IMR-90 (cell line): ENCODE results near the gene SERPINB5. TPM values are rescaled to one million over a fixed set of nuclear protein-coding genes. Genes with fewer than 3 reads are reported as not detected.

Source experiments
- ATAC-seq: fragments of 200-7000 bp; cut with Tn5 transposase; 2 replicates; pipeline ENCODE4 v1.9.1; 2020; ENCODE audit warnings: low read depth, mild to moderate bottlenecking, moderate library complexity
- Bru-seq: library from RNA; stranded (reverse); fragments of 400-500 nt; gene quantifications from one replicate; lab custom pipeline; 2021; lab: Mats Ljungman, UMichigan
- BruChase-seq, 2 experiments: library from RNA; stranded (reverse); fragments of 400-500 nt; gene quantifications; one replicate each; lab custom pipeline; 2021; lab: Mats Ljungman, UMichigan
- BruUV-seq: library from RNA; stranded (reverse); fragments of 400-500 nt; replicated peaks from 2 replicates; lab custom pipeline; 2021; lab: Mats Ljungman, UMichigan
- CTCF ChIA-PET: fragments of 300-600 bp; formaldehyde crosslinking; extraction: SDS; loops from one replicate; lab custom pipeline; 2021; ENCODE audit warnings: antibody characterized with exemption; lab: Yijun Ruan, JAX
- POLR2A ChIA-PET: fragments of 300-600 bp; sonication (Branson Sonifier 250); formaldehyde crosslinking; loops from one replicate; lab custom pipeline; 2022; ENCODE audit warnings: antibody characterized with exemption; ENCODE audit not compliant: unreplicated experiment; lab: Charles Lee
- DNase-seq: peaks from one replicate; pipeline ENCODE4 v3.0.0; 2013
- H2AFZ ChIP-seq: replicated peaks from 2 replicates; pipeline ENCODE3; 2013; ENCODE audit warnings: low read length, mild to moderate bottlenecking; ENCODE audit not compliant: poor library complexity
- H2AK5ac ChIP-seq: 2 replicates; pipeline ENCODE4 v1.6.1; 2013; ENCODE audit warnings: low read depth, low read length, inconsistent platforms
- H2AK9ac ChIP-seq: replicated peaks from 2 replicates; pipeline ENCODE3; 2013; ENCODE audit warnings: mild to moderate bottlenecking, low read depth, low read length, moderate library complexity; ENCODE audit not compliant: poor library complexity
- H2BK120ac ChIP-seq: 2 replicates; pipeline ENCODE4 v1.6.1; 2013; ENCODE audit warnings: low read depth, low read length, inconsistent platforms
- H2BK15ac ChIP-seq: 3 replicates; pipeline ENCODE4 v1.6.1; 2013; ENCODE audit warnings: low read depth, low read length, inconsistent platforms
- H2BK20ac ChIP-seq: 2 replicates; pipeline ENCODE4 v1.6.1; 2013; ENCODE audit warnings: low read depth, mild to moderate bottlenecking, inconsistent platforms, low read length, moderate library complexity
- H2BK5ac ChIP-seq: 2 replicates; pipeline ENCODE4 v1.6.1; 2013; ENCODE audit warnings: mild to moderate bottlenecking, low read depth, low read length, inconsistent platforms; ENCODE audit not compliant: poor library complexity, severe bottlenecking
- H3K14ac ChIP-seq: replicated peaks from 2 replicates; pipeline ENCODE4 v1.6.1; 2013; ENCODE audit warnings: low read depth, low read length, inconsistent platforms
- H3K18ac ChIP-seq: 2 replicates; pipeline ENCODE4 v1.6.1; 2013; ENCODE audit warnings: low read depth, low read length, control low read depth
- H3K23ac ChIP-seq: 2 replicates; pipeline ENCODE4 v1.6.1; 2013; ENCODE audit warnings: low read depth, low read length, inconsistent platforms
- H3K27ac ChIP-seq: 2 replicates; pipeline ENCODE4 v1.5.1; 2013; ENCODE audit warnings: mild to moderate bottlenecking, control low read depth, low read length; ENCODE audit not compliant: insufficient read depth
- H3K27me3 ChIP-seq: 2 replicates; pipeline ENCODE4 v1.6.1; 2013; ENCODE audit warnings: low read length; ENCODE audit not compliant: control insufficient read depth, insufficient read depth
- H3K36me3 ChIP-seq: 2 replicates; pipeline ENCODE4 v1.6.1; 2013; ENCODE audit warnings: low read length, mixed read lengths; ENCODE audit not compliant: control insufficient read depth, insufficient read depth
- H3K4ac ChIP-seq: 2 replicates; pipeline ENCODE4 v1.6.1; 2013; ENCODE audit warnings: low read depth, low read length, inconsistent platforms
- H3K4me1 ChIP-seq: 2 replicates; pipeline ENCODE4 v1.6.1; 2013; ENCODE audit warnings: low read length, mixed read lengths; ENCODE audit not compliant: control insufficient read depth, insufficient read depth
- H3K4me2 ChIP-seq: 2 replicates; pipeline ENCODE4 v1.6.1; 2013; ENCODE audit warnings: low read depth, mild to moderate bottlenecking, control low read depth, low read length, moderate library complexity
- H3K4me3 ChIP-seq: 2 replicates; pipeline ENCODE4 v1.5.1; 2013; ENCODE audit warnings: low read depth, mild to moderate bottlenecking, control low read depth, low read length, moderate library complexity; ENCODE audit not compliant: insufficient read depth
- H3K56ac ChIP-seq: 2 replicates; pipeline ENCODE4 v1.6.1; 2013; ENCODE audit warnings: low read length, inconsistent platforms; ENCODE audit not compliant: insufficient read depth; ENCODE audit errors: extremely low read depth
- H3K79me1 ChIP-seq, 2 experiments: 2 replicates each; pipeline ENCODE4 v1.6.1; 2013; ENCODE audit warnings: low read length in 2 of 2, inconsistent platforms in 1 of 2, low read depth in 1 of 2
- H3K9ac ChIP-seq: 2 replicates; pipeline ENCODE4 v1.6.1; 2013; ENCODE audit warnings: low read depth, low read length, control low read depth
- H3K9me1 ChIP-seq: 2 replicates; pipeline ENCODE4 v1.6.1; 2013; ENCODE audit warnings: low read length, inconsistent platforms; ENCODE audit not compliant: insufficient read depth
- H3K9me3 ChIP-seq: 2 replicates; pipeline ENCODE4 v1.6.1; 2013; ENCODE audit warnings: low read length; ENCODE audit not compliant: control insufficient read depth, insufficient read depth
- H4K20me1 ChIP-seq: 2 replicates; pipeline ENCODE4 v1.6.1; 2013; ENCODE audit warnings: low read length, inconsistent platforms; ENCODE audit not compliant: insufficient read depth
- H4K5ac ChIP-seq: 2 replicates; pipeline ENCODE4 v1.6.1; 2013; ENCODE audit warnings: mild to moderate bottlenecking, low read depth, low read length, control low read depth
- H4K8ac ChIP-seq, 2 experiments: 2 replicates each; pipeline ENCODE4 v1.6.1; 2013; ENCODE audit warnings: low read depth in 2 of 2, low read length in 2 of 2, control low read depth in 1 of 2, inconsistent platforms in 1 of 2
- H4K91ac ChIP-seq: 2 replicates; pipeline ENCODE4 v1.6.1; 2013; ENCODE audit warnings: low read depth, low read length, inconsistent platforms; ENCODE audit not compliant: insufficient read depth
- BHLHE40 ChIP-seq: fragments of 150-350 bp; IDR thresholded peaks from 2 replicates; pipeline ENCODE4 v1.6.1; 2016; ENCODE audit warnings: mild to moderate bottlenecking, low read depth, low read length
- CEBPB ChIP-seq: IDR thresholded peaks from 2 replicates; pipeline ENCODE4 v1.6.1; 2012; ENCODE audit warnings: low read depth, low read length, improper control_type of control experiment
- CTCF ChIP-seq: conservative IDR thresholded peaks from 2 replicates; pipeline ENCODE4 v1.5.1; 2012; ENCODE audit warnings: mild to moderate bottlenecking, low read depth, low read length, improper control_type of control experiment
- ELK1 ChIP-seq: fragments of 150-350 bp; IDR thresholded peaks from 2 replicates; pipeline ENCODE4 v1.6.1; 2016; ENCODE audit warnings: low read depth, mild to moderate bottlenecking, low read length, moderate library complexity, borderline replicate concordance
- POLR2A ChIP-seq: IDR thresholded peaks from 2 replicates; pipeline ENCODE4 v1.6.1; 2012; ENCODE audit warnings: mild to moderate bottlenecking, low read depth, low read length
- RFX5 ChIP-seq: IDR thresholded peaks from 2 replicates; pipeline ENCODE4 v1.8.0; 2012; ENCODE audit warnings: low read depth, mild to moderate bottlenecking, low read length, moderate library complexity
- SMC3 ChIP-seq: fragments of 150-350 bp; IDR thresholded peaks from 2 replicates; pipeline ENCODE4 v1.6.1; 2016; ENCODE audit warnings: low read depth, mild to moderate bottlenecking, antibody characterized with exemption, low read length, moderate library complexity
- WGBS, 2 experiments: methylation state at CpG; one replicate each; pipeline versions ENCODE4 v1.1.5 to v1.1.7; 2013; ENCODE audit warnings: missing lambda C conversion rate in 2 of 2; ENCODE audit not compliant: insufficient read length in 1 of 2; ENCODE audit errors: extremely low coverage in 2 of 2; 5-methylcytosine and 5-hydroxymethylcytosine counted together
- dilution Hi-C: fragments of 300-500 bp; cut with HindIII; formaldehyde crosslinking; loops from one replicate; pipeline ENCODE4 v1.14.3; 2018; ENCODE audit warnings: low sequenced_read_pairs; ENCODE audit not compliant: unreplicated experiment
- in situ Hi-C: fragments of 300-500 bp; cut with MboI; formaldehyde crosslinking; loops from 3 replicates; pipeline ENCODE4 v1.14.3; 2019; ENCODE audit warnings: low sequenced_read_pairs, inconsistent platforms, mixed read lengths
- intact Hi-C: fragments of 100-400 bp; cut with micrococcal nuclease; formaldehyde crosslinking; loops from 2 replicates; pipeline ENCODE4 v1.10.0; 2022
- long read RNA-seq: library from polyadenylated mRNA; unstranded; transcript quantifications from one replicate; pipeline ENCODE4 v2.0.0, GENCODE V29; 2021; ENCODE audit not compliant: unreplicated experiment
- polyA plus RNA-seq, 3 experiments: library from polyadenylated mRNA; depleted of rRNA; stranded (reverse); fragments of >200 nt; gene quantifications; 2 replicates each; pipeline ENCODE4 v1.2.3, GENCODE V29; 2012; ENCODE audit warnings: low replicate concordance in 1 of 3
- total RNA-seq: library from RNA; depleted of rRNA; stranded (reverse); fragments of >200 nt; gene quantifications from 2 replicates; pipeline ENCODE4 v1.2.3, GENCODE V29; 2012; rRNA removed

The SERPINB5 gene, protein sequence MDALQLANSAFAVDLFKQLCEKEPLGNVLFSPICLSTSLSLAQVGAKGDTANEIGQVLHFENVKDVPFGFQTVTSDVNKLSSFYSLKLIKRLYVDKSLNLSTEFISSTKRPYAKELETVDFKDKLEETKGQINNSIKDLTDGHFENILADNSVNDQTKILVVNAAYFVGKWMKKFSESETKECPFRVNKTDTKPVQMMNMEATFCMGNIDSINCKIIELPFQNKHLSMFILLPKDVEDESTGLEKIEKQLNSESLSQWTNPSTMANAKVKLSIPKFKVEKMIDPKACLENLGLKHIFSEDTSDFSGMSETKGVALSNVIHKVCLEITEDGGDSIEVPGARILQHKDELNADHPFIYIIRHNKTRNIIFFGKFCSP
- total RNA-seq (not detected in 2 replicates), polyA plus RNA-seq (2012; rRNA removed) (not detected in 2 replicates), Bru-seq, nascent RNA (percentile 5 among the genes with signal in this experiment), BruChase-seq, experiment 1, labeled RNA remaining after a 6-hour chase (percentile 5 among the genes with signal in this experiment), BruChase-seq, experiment 2, labeled RNA remaining after a 2-hour chase (not detected)
- polyA plus RNA-seq (2012; cell fraction: cytosol; rRNA removed) = not detected in 2 replicates
- not detected in 2 replicates for polyA plus RNA-seq (2012; cell fraction: nucleus; rRNA removed; ENCODE audit: low replicate concordance)
- long read RNA-seq = 0 reads

DNA sequence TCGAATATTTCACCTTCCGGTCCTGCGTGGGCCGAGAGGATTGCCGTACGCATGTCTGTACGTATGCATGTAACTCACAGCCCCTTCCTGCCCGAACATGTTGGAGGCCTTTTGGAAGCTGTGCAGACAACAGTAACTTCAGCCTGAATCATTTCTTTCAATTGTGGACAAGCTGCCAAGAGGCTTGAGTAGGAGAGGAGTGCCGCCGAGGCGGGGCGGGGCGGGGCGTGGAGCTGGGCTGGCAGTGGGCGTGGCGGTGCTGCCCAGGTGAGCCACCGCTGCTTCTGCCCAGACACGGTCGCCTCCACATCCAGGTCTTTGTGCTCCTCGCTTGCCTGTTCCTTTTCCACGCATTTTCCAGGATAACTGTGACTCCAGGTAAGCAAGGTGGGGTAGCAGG is at the start of gene SERPINB5:
SERPINB5 (plus strand) TSS at position 291 of the 400 bp plus-strand sequence. CDS start 7,471 bp downstream, outside the sequence.
- Histone ChIP-seq H2BK20ac (no peak within 1 kb of the TSS), H2BK120ac (no peak within 1 kb of the TSS), H3K79me1 (no peaks in the 10 kb centered on the region), H4K8ac (no peak within 1 kb of the TSS), H3K18ac (no peak within 1 kb of the TSS), H3K4me2 (no peak within 1 kb of the TSS), H2AK9ac (no peak within 1 kb of the TSS), H3K14ac (no peak within 1 kb of the TSS), H3K9me3 (no peaks in the 10 kb centered on the region), H2BK5ac (no peak within 1 kb of the TSS), H4K91ac (no peak within 1 kb of the TSS), H4K5ac (no peak within 1 kb of the TSS), H3K4me1 (no peaks in the 10 kb centered on the region), H3K4me3 (no peak within 1 kb of the TSS), H2AFZ (peak within 1 kb of the TSS; percentile 46), H3K27ac (no peak within 1 kb of the TSS), H3K4ac (no peak within 1 kb of the TSS), H2AK5ac (no peak within 1 kb of the TSS), H4K20me1 (no peaks in the 10 kb centered on the region), H2BK15ac (no peak within 1 kb of the TSS), H3K27me3 (peaks cover 3% of the 10 kb centered on the region), H3K56ac (no peak within 1 kb of the TSS), H3K9me1 (no peaks in the 10 kb centered on the region), H3K9ac (no peak within 1 kb of the TSS), H3K36me3 (no peaks in the 10 kb centered on the region), H3K23ac (no peak within 1 kb of the TSS)
- CTCF ChIA-PET = no interaction called here
- dilution Hi-C loops (no loop called here), intact Hi-C loops (no loop called here), in situ Hi-C loops (no loop called here)
- TF ChIP-seq BHLHE40 = no peak
- TF ChIP-seq POLR2A = no peak
- TF ChIP-seq ELK1 = no peak
- TF ChIP-seq CEBPB = no peak
- TF ChIP-seq SMC3 = no peak
- no peak for TF ChIP-seq RFX5
- no peak for TF ChIP-seq CTCF
- POLR2A ChIA-PET = no interaction called here
- no TSS peak for BruUV-seq
- ATAC-seq = no peak
- DNase-seq = no peak
- 83% methylated on average over 8 of the region's 21 CpGs; no CpG with 5 or more reads in 1 of the 2 experiments for WGBS, 2 experiments
